WTC11 (cell line): ENCODE results near the gene MTFR2. TPM values are rescaled to one million over a fixed set of nuclear protein-coding genes. Genes with fewer than 3 reads are reported as not detected.

Experiments used
- ATAC-seq: fragments of 200-7000 bp; cut with Tn5 transposase; 2 replicates; pipeline ENCODE4 v1.10.0; 2021; ENCODE audit warnings: mild to moderate bottlenecking, moderate library complexity
- CTCF ChIA-PET: fragments of 300-600 bp; sonication (Branson Sonifier 250); formaldehyde crosslinking; loops from one replicate; lab custom pipeline; 2021; ENCODE audit warnings: antibody characterized with exemption; lab: Charles Lee
- POLR2A ChIA-PET: fragments of 350-600 bp; sonication (Branson Sonifier 250); formaldehyde crosslinking; loops from one replicate; lab custom pipeline; 2021; ENCODE audit warnings: antibody characterized with exemption; lab: Charles Lee
- DNase-seq: peaks from one replicate; pipeline ENCODE4 v3.0.0; 2021; ENCODE audit warnings: low spot score
- H3K27ac Mint-ChIP-seq: 2 replicates; pipeline ENCODE4 v1.8.0; 2021; ENCODE audit warnings: mixed read lengths
- H3K27me3 Mint-ChIP-seq: 2 replicates; pipeline ENCODE4 v1.8.0; 2021; ENCODE audit warnings: low read depth, mild to moderate bottlenecking, moderate library complexity, mixed read lengths
- H3K36me3 Mint-ChIP-seq: 2 replicates; pipeline ENCODE4 v1.8.0; 2021; ENCODE audit warnings: mixed read lengths
- H3K4me1 Mint-ChIP-seq: 2 replicates; pipeline ENCODE4 v1.8.0; 2022; ENCODE audit warnings: mixed read lengths
- H3K4me3 Mint-ChIP-seq: 2 replicates; pipeline ENCODE4 v1.8.0; 2021; ENCODE audit warnings: mild to moderate bottlenecking, moderate library complexity, mixed read lengths
- H3K9me3 Mint-ChIP-seq: 2 replicates; pipeline ENCODE4 v1.8.0; 2021; ENCODE audit warnings: mixed read lengths
- CBFB ChIP-seq: sonication (generic); formaldehyde crosslinking; IDR thresholded peaks from 2 replicates; pipeline ENCODE4 v1.8.1; 2022; ENCODE audit warnings: mild to moderate bottlenecking, low read depth, missing genetic modification reagents
- ELF4 ChIP-seq: sonication (generic); formaldehyde crosslinking; IDR thresholded peaks from 2 replicates; pipeline ENCODE4 v1.8.1; 2022; ENCODE audit warnings: low read depth, mild to moderate bottlenecking, moderate library complexity, missing genetic modification reagents
- EMX1 ChIP-seq: fragments of 250-450 bp; sonication (Bioruptor Pico); IDR thresholded peaks from 2 replicates; pipeline ENCODE4 v1.8.0; 2021; ENCODE audit warnings: mild to moderate bottlenecking
- ESRRA ChIP-seq: sonication (generic); formaldehyde crosslinking; IDR thresholded peaks from 2 replicates; pipeline ENCODE4 v1.8.1; 2022; ENCODE audit warnings: mild to moderate bottlenecking, missing genetic modification reagents, borderline replicate concordance
- ETV6 ChIP-seq: sonication (generic); formaldehyde crosslinking; IDR thresholded peaks from 2 replicates; pipeline ENCODE4 v1.8.1; 2022; ENCODE audit warnings: mild to moderate bottlenecking, missing genetic modification reagents
- FOXK1 ChIP-seq: sonication (generic); formaldehyde crosslinking; IDR thresholded peaks from 2 replicates; pipeline ENCODE4 v1.8.0; 2022; ENCODE audit warnings: mild to moderate bottlenecking, moderate library complexity, missing genetic modification reagents
- GRHL2 ChIP-seq: fragments of 250-450 bp; sonication (Bioruptor Pico); IDR thresholded peaks from 2 replicates; pipeline ENCODE4 v1.8.0; 2022; ENCODE audit warnings: mild to moderate bottlenecking, moderate library complexity; ENCODE audit not compliant: insufficient replicate concordance, severe bottlenecking
- GTF2I ChIP-seq: fragments of 250-450 bp; sonication (Bioruptor Pico); conservative IDR thresholded peaks from 2 replicates; pipeline ENCODE4 v1.4.0; 2021; ENCODE audit warnings: mild to moderate bottlenecking
- MXD4 ChIP-seq: fragments of 250-450 bp; sonication (Bioruptor Pico); IDR thresholded peaks from 2 replicates; pipeline ENCODE4 v1.8.0; 2021; ENCODE audit warnings: mild to moderate bottlenecking, moderate library complexity, borderline replicate concordance
- OVOL2 ChIP-seq: fragments of 250-450 bp; sonication (Bioruptor Pico); IDR thresholded peaks from 2 replicates; pipeline ENCODE4 v1.9.0; 2021; ENCODE audit warnings: mild to moderate bottlenecking, borderline replicate concordance
- ZNF219 ChIP-seq: sonication (generic); formaldehyde crosslinking; IDR thresholded peaks from 2 replicates; pipeline ENCODE4 v1.8.0; 2023; ENCODE audit warnings: missing genetic modification reagents, mild to moderate bottlenecking, borderline replicate concordance
- ZNF263 ChIP-seq: sonication (generic); formaldehyde crosslinking; IDR thresholded peaks from 2 replicates; pipeline ENCODE4 v1.8.1; 2022; ENCODE audit warnings: low read depth, mild to moderate bottlenecking, moderate library complexity, missing genetic modification reagents
- ZNF317 ChIP-seq: sonication (generic); formaldehyde crosslinking; IDR thresholded peaks from 2 replicates; pipeline ENCODE4 v1.8.1; 2023; ENCODE audit warnings: low read depth, mild to moderate bottlenecking, moderate library complexity, missing genetic modification reagents, borderline replicate concordance
- total RNA-seq: library from RNA; stranded (reverse); gene quantifications from 3 replicates; pipeline ENCODE4 v1.2.3, GENCODE V29; 2021
- TF ChIP-seq, protein P1 (sequence below): sonication (generic); formaldehyde crosslinking; IDR thresholded peaks from 2 replicates; pipeline ENCODE4 v1.8.0; 2022; ENCODE audit warnings: mild to moderate bottlenecking, missing genetic modification reagents
- TF ChIP-seq, protein P2 (sequence below): sonication (generic); formaldehyde crosslinking; IDR thresholded peaks from 2 replicates; pipeline ENCODE4 v1.8.1; 2022; ENCODE audit warnings: low read depth, missing genetic modification reagents, borderline replicate concordance
- TF ChIP-seq, protein P3 (sequence below): sonication (generic); formaldehyde crosslinking; IDR thresholded peaks from 2 replicates; pipeline ENCODE4 v1.8.1; 2023; ENCODE audit warnings: mild to moderate bottlenecking, missing genetic modification reagents, moderate library complexity
- TF ChIP-seq, protein P4 (sequence below): fragments of 200-600 bp; IDR thresholded peaks from 2 replicates; pipeline ENCODE4 v1.8.0; 2022; ENCODE audit warnings: antibody characterized with exemption
- TF ChIP-seq, protein P5 (sequence below): fragments of 250-450 bp; sonication (Bioruptor Pico); IDR thresholded peaks from 2 replicates; pipeline ENCODE4 v1.9.0; 2021; ENCODE audit warnings: moderate library complexity, mild to moderate bottlenecking, inconsistent platforms, borderline replicate concordance

MTFR2 gene
- total RNA-seq, 1 experiment from 2014 or later: 8.5 TPM

DNA sequence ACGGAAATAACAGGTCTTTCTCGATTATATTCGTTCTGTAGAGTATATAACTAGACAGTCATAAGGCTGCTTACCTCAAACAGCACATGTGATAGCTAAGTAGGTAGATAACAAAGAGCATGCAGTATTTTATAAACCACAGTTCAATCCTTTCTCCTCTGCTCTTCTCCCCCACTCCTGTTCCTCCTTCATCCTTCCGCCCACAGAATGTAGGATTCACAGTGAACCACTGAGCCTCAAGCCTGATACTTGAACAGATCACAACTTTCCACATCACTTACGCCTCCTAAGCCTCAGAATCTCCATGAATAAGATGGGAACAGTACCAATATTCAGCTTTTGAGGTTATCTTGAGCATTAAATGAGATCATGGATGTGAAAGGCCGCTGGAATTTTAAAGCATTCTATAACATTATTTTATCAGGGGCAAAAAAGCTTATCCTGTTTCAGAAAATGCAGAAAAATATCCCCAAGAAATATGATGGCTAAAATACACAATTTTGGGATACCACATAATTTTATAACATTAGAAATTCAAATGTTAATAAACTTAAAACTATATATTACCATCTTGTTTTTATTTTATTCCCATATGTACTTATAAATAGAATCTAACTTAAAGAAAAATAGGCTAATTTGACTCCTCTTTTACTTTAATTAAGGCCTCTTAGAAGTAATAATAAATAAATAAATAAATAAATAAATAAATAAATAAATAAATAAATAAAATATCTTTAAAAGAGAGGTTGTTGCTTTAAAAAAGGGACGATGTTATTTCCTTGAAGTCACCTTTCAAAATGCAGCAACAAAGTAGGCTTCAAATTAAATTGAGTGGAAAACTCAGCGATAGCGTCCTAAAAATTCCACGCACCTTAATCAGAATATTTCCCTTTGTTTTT is 33.4 kb downstream of the MTFR2 start:
- Mint-ChIP-seq H3K4me3 (no peak overlapping the region), H3K27ac (no peak overlapping the region), H3K9me3 (peaks cover 13% of the 10 kb centered on the region), H3K36me3 (no peaks in the 10 kb centered on the region), H3K4me1 (no peaks in the 10 kb centered on the region), H3K27me3 (no peaks in the 10 kb centered on the region)
- DNase-seq (no peak), ATAC-seq (no peak)
- ChIA-PET CTCF (no interaction called here), POLR2A (no interaction called here)
- TF ChIP-seq, protein P1, sequence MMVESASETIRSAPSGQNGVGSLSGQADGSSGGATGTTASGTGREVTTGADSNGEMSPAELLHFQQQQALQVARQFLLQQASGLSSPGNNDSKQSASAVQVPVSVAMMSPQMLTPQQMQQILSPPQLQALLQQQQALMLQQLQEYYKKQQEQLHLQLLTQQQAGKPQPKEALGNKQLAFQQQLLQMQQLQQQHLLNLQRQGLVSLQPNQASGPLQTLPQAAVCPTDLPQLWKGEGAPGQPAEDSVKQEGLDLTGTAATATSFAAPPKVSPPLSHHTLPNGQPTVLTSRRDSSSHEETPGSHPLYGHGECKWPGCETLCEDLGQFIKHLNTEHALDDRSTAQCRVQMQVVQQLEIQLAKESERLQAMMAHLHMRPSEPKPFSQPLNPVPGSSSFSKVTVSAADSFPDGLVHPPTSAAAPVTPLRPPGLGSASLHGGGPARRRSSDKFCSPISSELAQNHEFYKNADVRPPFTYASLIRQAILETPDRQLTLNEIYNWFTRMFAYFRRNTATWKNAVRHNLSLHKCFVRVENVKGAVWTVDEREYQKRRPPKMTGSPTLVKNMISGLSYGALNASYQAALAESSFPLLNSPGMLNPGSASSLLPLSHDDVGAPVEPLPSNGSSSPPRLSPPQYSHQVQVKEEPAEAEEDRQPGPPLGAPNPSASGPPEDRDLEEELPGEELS (CRISPR knock-in tag): no peak
- TF ChIP-seq, protein P2, sequence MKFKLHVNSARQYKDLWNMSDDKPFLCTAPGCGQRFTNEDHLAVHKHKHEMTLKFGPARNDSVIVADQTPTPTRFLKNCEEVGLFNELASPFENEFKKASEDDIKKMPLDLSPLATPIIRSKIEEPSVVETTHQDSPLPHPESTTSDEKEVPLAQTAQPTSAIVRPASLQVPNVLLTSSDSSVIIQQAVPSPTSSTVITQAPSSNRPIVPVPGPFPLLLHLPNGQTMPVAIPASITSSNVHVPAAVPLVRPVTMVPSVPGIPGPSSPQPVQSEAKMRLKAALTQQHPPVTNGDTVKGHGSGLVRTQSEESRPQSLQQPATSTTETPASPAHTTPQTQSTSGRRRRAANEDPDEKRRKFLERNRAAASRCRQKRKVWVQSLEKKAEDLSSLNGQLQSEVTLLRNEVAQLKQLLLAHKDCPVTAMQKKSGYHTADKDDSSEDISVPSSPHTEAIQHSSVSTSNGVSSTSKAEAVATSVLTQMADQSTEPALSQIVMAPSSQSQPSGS (CRISPR knock-in tag): no peak
- no peak for TF ChIP-seq ZNF219 (CRISPR knock-in tag)
- TF ChIP-seq, all 79 proteins: peak for 0

DNA sequence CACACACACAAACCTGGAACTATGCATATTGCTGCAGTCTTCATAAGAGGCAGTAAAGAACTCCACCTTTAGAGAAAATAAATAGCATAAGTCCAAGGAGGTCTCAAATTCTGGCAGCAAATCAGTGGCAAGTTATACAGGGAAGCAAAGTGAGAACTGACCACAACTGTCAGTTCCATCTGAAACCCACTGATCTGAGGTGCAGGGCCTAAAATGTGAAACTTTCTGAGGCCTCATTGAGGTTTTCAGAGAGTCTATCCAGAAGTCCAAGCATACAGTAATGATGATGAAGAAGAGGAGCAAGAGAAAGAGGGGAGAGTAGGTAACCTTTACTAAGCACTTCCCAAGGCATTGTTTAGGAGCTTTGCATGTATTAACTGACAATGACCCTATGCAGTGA is 36.3 kb downstream of the MTFR2 start:
- H3K27ac Mint-ChIP-seq: no peak overlapping the region
- ChIA-PET POLR2A (no interaction called here), CTCF (no interaction called here)
- TF ChIP-seq ZNF317 (CRISPR knock-in tag) (no peak), FOXK1 (CRISPR knock-in tag) (no peak), CBFB (no peak), ZNF263 (CRISPR knock-in tag) (no peak), EMX1 (CRISPR knock-in tag) (no peak), OVOL2 (CRISPR knock-in tag) (no peak), MXD4 (no peak), GTF2I (CRISPR knock-in tag) (no peak), ETV6 (CRISPR knock-in tag) (no peak), ESRRA (CRISPR knock-in tag) (no peak), GRHL2 (CRISPR knock-in tag) (no peak), ELF4 (no peak)
- TF ChIP-seq, protein P3, sequence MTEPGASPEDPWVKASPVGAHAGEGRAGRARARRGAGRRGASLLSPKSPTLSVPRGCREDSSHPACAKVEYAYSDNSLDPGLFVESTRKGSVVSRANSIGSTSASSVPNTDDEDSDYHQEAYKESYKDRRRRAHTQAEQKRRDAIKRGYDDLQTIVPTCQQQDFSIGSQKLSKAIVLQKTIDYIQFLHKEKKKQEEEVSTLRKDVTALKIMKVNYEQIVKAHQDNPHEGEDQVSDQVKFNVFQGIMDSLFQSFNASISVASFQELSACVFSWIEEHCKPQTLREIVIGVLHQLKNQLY (CRISPR knock-in tag): no peak
- TF ChIP-seq, protein P4, sequence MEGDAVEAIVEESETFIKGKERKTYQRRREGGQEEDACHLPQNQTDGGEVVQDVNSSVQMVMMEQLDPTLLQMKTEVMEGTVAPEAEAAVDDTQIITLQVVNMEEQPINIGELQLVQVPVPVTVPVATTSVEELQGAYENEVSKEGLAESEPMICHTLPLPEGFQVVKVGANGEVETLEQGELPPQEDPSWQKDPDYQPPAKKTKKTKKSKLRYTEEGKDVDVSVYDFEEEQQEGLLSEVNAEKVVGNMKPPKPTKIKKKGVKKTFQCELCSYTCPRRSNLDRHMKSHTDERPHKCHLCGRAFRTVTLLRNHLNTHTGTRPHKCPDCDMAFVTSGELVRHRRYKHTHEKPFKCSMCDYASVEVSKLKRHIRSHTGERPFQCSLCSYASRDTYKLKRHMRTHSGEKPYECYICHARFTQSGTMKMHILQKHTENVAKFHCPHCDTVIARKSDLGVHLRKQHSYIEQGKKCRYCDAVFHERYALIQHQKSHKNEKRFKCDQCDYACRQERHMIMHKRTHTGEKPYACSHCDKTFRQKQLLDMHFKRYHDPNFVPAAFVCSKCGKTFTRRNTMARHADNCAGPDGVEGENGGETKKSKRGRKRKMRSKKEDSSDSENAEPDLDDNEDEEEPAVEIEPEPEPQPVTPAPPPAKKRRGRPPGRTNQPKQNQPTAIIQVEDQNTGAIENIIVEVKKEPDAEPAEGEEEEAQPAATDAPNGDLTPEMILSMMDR: no peak
- TF ChIP-seq, protein P5, sequence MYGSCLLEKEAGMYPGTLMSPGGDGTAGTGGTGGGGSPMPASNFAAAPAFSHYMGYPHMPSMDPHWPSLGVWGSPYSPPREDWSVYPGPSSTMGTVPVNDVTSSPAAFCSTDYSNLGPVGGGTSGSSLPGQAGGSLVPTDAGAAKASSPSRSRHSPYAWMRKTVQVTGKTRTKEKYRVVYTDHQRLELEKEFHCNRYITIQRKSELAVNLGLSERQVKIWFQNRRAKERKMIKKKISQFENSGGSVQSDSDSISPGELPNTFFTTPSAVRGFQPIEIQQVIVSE (CRISPR knock-in tag): no peak
- H3K4me1 Mint-ChIP-seq: no peaks in the 10 kb centered on the region
- H3K27me3 Mint-ChIP-seq: no peaks in the 10 kb centered on the region
- ATAC-seq (no peak), DNase-seq (no peak)
- H3K36me3 Mint-ChIP-seq: no peaks in the 10 kb centered on the region
- H3K9me3 Mint-ChIP-seq: no peaks in the 10 kb centered on the region
- H3K4me3 Mint-ChIP-seq: no peak overlapping the region
